ENCODE data around the gene MRPL28. TPM values are rescaled to one million over a fixed set of nuclear protein-coding genes. Genes with fewer than 3 reads are reported as not detected.
"Not testable (repeated sequence)": the region's sequence is repeated elsewhere in the genome, so short reads cannot be mapped to it uniquely, and the experiment has no call there.

Gene MRPL28
- polyA plus RNA-seq, 3 donors: 68.6 to 88.5 (median 88.1) TPM

GRCh38 chr16:341095-341973 lies 29.0 kb downstream of the MRPL28 start:
- peaks cover 61% of the 10 kb centered on the region for H3K4me1 Mint-ChIP-seq
- H3K4me3 ChIP-seq (replicated peaks in 1 of 3; ENCODE audit: low read depth in 2 of 3, low read length in 3 of 3); H3K9me3 Mint-ChIP-seq; H3K27me3 Mint-ChIP-seq (ENCODE audit: low read depth in 3 of 3); H3K27me3 ChIP-seq (ENCODE audit: control insufficient read depth in 2 of 2, insufficient read depth in 2 of 2, low read length in 2 of 2); H3K9me3 ChIP-seq (replicated peaks in 1 of 2; ENCODE audit: control insufficient read depth in 1 of 2, insufficient read depth in 1 of 2, low read length in 2 of 2); H3K4me3 Mint-ChIP-seq; H3K4me2 ChIP-seq (replicated peaks; ENCODE audit: extremely low read depth, low read length, poor library complexity, severe bottlenecking); DNase-seq; H3K9ac ChIP-seq (ENCODE audit: insufficient read depth, low read length, poor library complexity, severe bottlenecking); H2AFZ ChIP-seq (ENCODE audit: insufficient read depth, low read depth, low read length, poor library complexity, severe bottlenecking); intact Hi-C loops (cut with micrococcal nuclease): not testable (repeated sequence)
- WGBS (ENCODE audit: insufficient coverage): 96% methylated on average over 28 of the region's 47 CpGs
- peaks cover 21 to 40% of the 10 kb centered on the region in 2 donors for H3K36me3 ChIP-seq (replicated peaks in 1 of 2; ENCODE audit: control insufficient read depth in 1 of 2, insufficient read depth in 2 of 2, low read length in 2 of 2)
- peak overlapping the region in 3 of 7 donors; percentile 8 to 88 (median 87) for H3K27ac Mint-ChIP-seq
- peaks cover 44 to 60% of the 10 kb centered on the region in 2 donors for H3K4me1 ChIP-seq (ENCODE audit: control insufficient read depth in 1 of 2, insufficient read depth in 2 of 2, low read length in 2 of 2)
- H3K36me3 Mint-ChIP-seq: peaks cover 35 to 47% of the 10 kb centered on the region in 2 donors
- peaks cover 69% of the 10 kb centered on the region for H4K20me1 ChIP-seq (ENCODE audit: insufficient read depth, low read length)
- H3K27ac ChIP-seq (ENCODE audit: low read depth in 1 of 2, low read length in 2 of 2): peak overlapping the region; percentile 29 to 78
- peaks cover 99% of the 10 kb centered on the region for H3K79me2 ChIP-seq (ENCODE audit: insufficient read depth, low read length)

GRCh38 chr16:340370-341091 lies 29.8 kb downstream of the MRPL28 start:
- no peak overlapping the region for H3K9ac ChIP-seq (ENCODE audit: insufficient read depth, low read length, poor library complexity, severe bottlenecking)
- peaks cover 0 to 4% (median 1%) of the 10 kb centered on the region in 3 donors for H3K27me3 Mint-ChIP-seq (ENCODE audit: low read depth in 3 of 3)
- H3K27ac ChIP-seq (ENCODE audit: low read depth in 1 of 2, low read length in 2 of 2): peak overlapping the region; percentile 29 to 78
- peak overlapping the region; percentile 72 for H3K4me2 ChIP-seq (replicated peaks; ENCODE audit: extremely low read depth, low read length, poor library complexity, severe bottlenecking)
- H2AFZ ChIP-seq (ENCODE audit: insufficient read depth, low read depth, low read length, poor library complexity, severe bottlenecking): no peak overlapping the region
- no peak for TF ChIP-seq CTCF (IDR thresholded peaks at IDR 0.05)
- H3K36me3 Mint-ChIP-seq: peaks cover 27 to 39% of the 10 kb centered on the region in 2 donors
- peaks cover 50 to 68% of the 10 kb centered on the region in 2 donors for H3K4me1 ChIP-seq (ENCODE audit: control insufficient read depth in 1 of 2, insufficient read depth in 2 of 2, low read length in 2 of 2)
- H3K36me3 ChIP-seq (replicated peaks in 1 of 2; ENCODE audit: control insufficient read depth in 1 of 2, insufficient read depth in 2 of 2, low read length in 2 of 2): peaks cover 13 to 32% of the 10 kb centered on the region in 2 donors
- intact Hi-C loops (cut with micrococcal nuclease): no loop called here
- H4K20me1 ChIP-seq (ENCODE audit: insufficient read depth, low read length): peaks cover 65% of the 10 kb centered on the region
- no peaks in the 10 kb centered on the region for H3K27me3 ChIP-seq (ENCODE audit: control insufficient read depth in 2 of 2, insufficient read depth in 2 of 2, low read length in 2 of 2)
- peak overlapping the region; percentile 67 to 89 (median 87) for H3K27ac Mint-ChIP-seq
- peak overlapping the region in 1 of 3 experiments; percentile 58 for H3K4me3 ChIP-seq (replicated peaks in 1 of 3; ENCODE audit: low read depth in 2 of 3, low read length in 3 of 3)
- H3K9me3 Mint-ChIP-seq: peaks cover 0 to 5% (median 0%) of the 10 kb centered on the region in 7 donors
- peaks cover 99% of the 10 kb centered on the region for H3K79me2 ChIP-seq (ENCODE audit: insufficient read depth, low read length)
- no peak for DNase-seq
- H3K9me3 ChIP-seq (replicated peaks in 1 of 2; ENCODE audit: control insufficient read depth in 1 of 2, insufficient read depth in 1 of 2, low read length in 2 of 2): no peaks in the 10 kb centered on the region
- peak overlapping the region; percentile 58 to 84 for H3K4me3 Mint-ChIP-seq
- H3K4me1 Mint-ChIP-seq: peaks cover 69% of the 10 kb centered on the region
- 76% methylated on average over 22 of the region's 23 CpGs for WGBS (ENCODE audit: insufficient coverage)

Data from CD14-positive monocyte (primary cell).